OCI-LY7 (cell line): ENCODE results near the gene PHACTR1.

Experiments
- CTCF ChIP-seq: fragments of 200-600 bp; sonication (generic); conservative IDR thresholded peaks from 2 replicates; pipeline ENCODE4 v1.5.1; 2014; ENCODE audit warnings: mild to moderate bottlenecking, antibody characterized with exemption, low read length, moderate library complexity, mixed read lengths
- EZH2phosphoT487 ChIP-seq: fragments of 200-600 bp; sonication (generic); IDR thresholded peaks from 2 replicates; pipeline ENCODE4 v1.6.1; 2018; ENCODE audit warnings: low read depth, borderline replicate concordance, mild to moderate bottlenecking, mixed run types, antibody characterized with exemption, low read length, moderate library complexity, mixed read lengths

- TF ChIP-seq CTCF (no peak), EZH2phosphoT487 (no peak)
Measured at GRCh38 chr6:12832226-12832735, 115.7 kb downstream of the PHACTR1 start.
